HCT116 (cell line): ENCODE data around the gene PER2. TPM values are rescaled to one million over a fixed set of nuclear protein-coding genes. Genes with fewer than 3 reads are reported as not detected.

Experiments used
- ATAC-seq: fragments of 200-7000 bp; cut with Tn5 transposase; 2 replicates; pipeline ENCODE4 v1.9.1; 2020; ENCODE audit warnings: mild to moderate bottlenecking, moderate library complexity
- BruUV-seq: library from RNA; stranded (reverse); fragments of 400-500 nt; replicated peaks from 2 replicates; lab custom pipeline; 2021; lab: Mats Ljungman, UMichigan
- CTCF ChIA-PET: fragments of 300-600 bp; sonication (Branson Sonifier 250); formaldehyde crosslinking; loops from one replicate; lab custom pipeline; 2021; ENCODE audit warnings: antibody characterized with exemption; lab: Charles Lee
- POLR2A ChIA-PET: fragments of 300-600, 350-600 bp; sonication (Branson Sonifier 250); formaldehyde crosslinking; loops from one replicate; lab custom pipeline; 2021; ENCODE audit warnings: antibody characterized with exemption; lab: Charles Lee
- RAD21 ChIA-PET, 2 experiments: fragments of 300-600 bp; sonication (Branson Sonifier 250); formaldehyde crosslinking; loops; one replicate each; lab custom pipeline; 2023; ENCODE audit warnings: low total read pairs in 2 of 2; ENCODE audit not compliant: uncharacterized antibody in 2 of 2, unreplicated experiment in 2 of 2, low non-redundant PET in 1 of 2; lab: Charles Lee
- DNase-seq: peaks from one replicate; pipeline ENCODE4 v3.0.0-alpha.2; 2010; ENCODE audit warnings: low read depth, low spot score
- H2AFZ ChIP-seq: fragments of 200-600 bp; shearing (Covaris generic), sonication (generic); 2 replicates; pipeline ENCODE4 v1.6.1; 2017; ENCODE audit warnings: low read depth, mixed run types, mixed read lengths, antibody characterized with exemption, low read length; ENCODE audit not compliant: poor library complexity, severe bottlenecking
- H3K27ac ChIP-seq: 2 replicates; pipeline ENCODE4 v1.5.1; 2012; ENCODE audit warnings: low read depth, low read length
- H3K27me3 ChIP-seq: fragments of 200-600 bp; sonication (generic); 2 replicates; pipeline ENCODE4 v1.6.1; 2016; ENCODE audit warnings: mixed run types, low read length, mixed read lengths; ENCODE audit not compliant: insufficient read depth
- H3K36me3 ChIP-seq, 2 experiments: fragments of 200-500 bp in 1 of 2; fragments of 200-600 bp in 1 of 2; sonication (Bioruptor generic) in 1 of 2; sonication (generic) in 1 of 2; 2 replicates each; pipeline versions ENCODE4 v1.5.1 to v1.6.1; 2014 to 2016; ENCODE audit warnings: low read length in 2 of 2, inconsistent platforms in 1 of 2, mixed read lengths in 1 of 2, mixed run types in 1 of 2; ENCODE audit not compliant: insufficient read depth in 2 of 2, control insufficient read depth in 1 of 2
- H3K4me1 ChIP-seq, 2 experiments: fragments of 200-600 bp in 1 of 2; sonication (generic) in 1 of 2; 2 replicates each; pipeline versions ENCODE4 v1.5.1 to v1.6.1; 2012 to 2017; ENCODE audit warnings: low read length in 2 of 2, inconsistent platforms in 1 of 2, mild to moderate bottlenecking in 1 of 2, mixed read lengths in 1 of 2, mixed run types in 1 of 2, moderate library complexity in 1 of 2; ENCODE audit not compliant: insufficient read depth in 2 of 2, control insufficient read depth in 1 of 2
- H3K4me2 ChIP-seq: fragments of 200-600 bp; sonication (generic); 2 replicates; pipeline ENCODE4 v1.6.1; 2017; ENCODE audit warnings: mixed run types, low read length, mixed read lengths
- H3K4me3 ChIP-seq, 2 experiments: fragments of 200-600 bp in 1 of 2; sonication (generic) in 1 of 2; replicated peaks in 1 of 2; 2 replicates each; pipeline ENCODE4 v1.5.1; 2011 to 2016; ENCODE audit warnings: low read length in 2 of 2, control low read depth in 1 of 2, low read depth in 1 of 2, mild to moderate bottlenecking in 1 of 2, mixed read lengths in 1 of 2, mixed run types in 1 of 2
- H3K79me2 ChIP-seq: fragments of 200-600 bp; sonication (generic); 2 replicates; pipeline ENCODE4 v1.6.1; 2017; ENCODE audit warnings: mild to moderate bottlenecking, mixed run types, low read length, moderate library complexity, mixed read lengths; ENCODE audit not compliant: insufficient read depth
- H3K9ac ChIP-seq: fragments of 200-600 bp; sonication (generic); 2 replicates; pipeline ENCODE4 v1.6.1; 2016; ENCODE audit warnings: low read length, mixed read lengths
- H3K9me2 ChIP-seq: fragments of 200-600 bp; sonication (generic), shearing (Covaris generic); 2 replicates; pipeline ENCODE4 v1.6.1; 2017; ENCODE audit warnings: mixed run types, mild to moderate bottlenecking, moderate library complexity; ENCODE audit not compliant: insufficient read depth
- H3K9me3 ChIP-seq, 2 experiments: fragments of 200-500 bp in 1 of 2; fragments of 200-600 bp in 1 of 2; sonication (Bioruptor generic) in 1 of 2; sonication (generic) in 1 of 2; 2 replicates each; pipeline ENCODE4 v1.6.1; 2014 to 2017; ENCODE audit warnings: low read length in 2 of 2, mixed read lengths in 2 of 2, inconsistent platforms in 1 of 2, low read depth in 1 of 2, mild to moderate bottlenecking in 1 of 2, mixed run types in 1 of 2, moderate library complexity in 1 of 2; ENCODE audit not compliant: control insufficient read depth in 1 of 2, insufficient read depth in 1 of 2
- H4K20me1 ChIP-seq: fragments of 200-600 bp; sonication (generic), shearing (Covaris generic); 2 replicates; pipeline ENCODE4 v1.6.1; 2017; ENCODE audit warnings: mixed run types, mild to moderate bottlenecking, moderate library complexity; ENCODE audit not compliant: insufficient read depth
- ELF1 ChIP-seq: IDR thresholded peaks from 2 replicates; pipeline ENCODE4 v1.6.1; 2012; ENCODE audit warnings: low read depth, borderline replicate concordance
- EZH2 ChIP-seq: fragments of 200-600 bp; sonication (generic); IDR thresholded peaks from 2 replicates; pipeline ENCODE4 v1.6.1; 2017; ENCODE audit warnings: antibody characterized with exemption, mixed run types
- EZH2phosphoT487 ChIP-seq: fragments of 200-600 bp; IDR thresholded peaks from 2 replicates; pipeline ENCODE4 v1.6.1; 2018; ENCODE audit warnings: antibody characterized with exemption, borderline replicate concordance
- FOSL1 ChIP-seq: IDR thresholded peaks from 2 replicates; pipeline ENCODE4 v1.6.1; 2012; ENCODE audit warnings: low read depth
- JUND ChIP-seq: IDR thresholded peaks from 2 replicates; pipeline ENCODE4 v1.6.1; 2012
- POLR2A ChIP-seq: IDR thresholded peaks from 2 replicates; pipeline ENCODE4 v1.7.0; 2011; ENCODE audit warnings: borderline replicate concordance; ENCODE audit not compliant: insufficient read depth, insufficient read length; ENCODE audit errors: extremely low read depth
- POLR2AphosphoS5 ChIP-seq: IDR thresholded peaks from 2 replicates; pipeline ENCODE4 v1.6.1; 2011; ENCODE audit warnings: mild to moderate bottlenecking, low read depth, low read length, moderate library complexity
- RAD21 ChIP-seq: IDR thresholded peaks from 2 replicates; pipeline ENCODE4 v1.6.1; 2012; ENCODE audit warnings: low read depth, mild to moderate bottlenecking
- REST ChIP-seq: IDR thresholded peaks from 2 replicates; pipeline ENCODE4 v1.6.1; 2012; ENCODE audit warnings: low read depth
- SP1 ChIP-seq: IDR thresholded peaks from 2 replicates; pipeline ENCODE4 v1.6.1; 2012; ENCODE audit warnings: low read depth
- SRF ChIP-seq: IDR thresholded peaks from 2 replicates; pipeline ENCODE4 v1.6.1; 2012; ENCODE audit warnings: low read depth
- TCF7L2 ChIP-seq: IDR thresholded peaks from 2 replicates; pipeline ENCODE4 v1.7.0; 2011; ENCODE audit warnings: borderline replicate concordance, inconsistent platforms; ENCODE audit not compliant: insufficient read depth, insufficient read length; ENCODE audit errors: extremely low read depth
- ZBTB33 ChIP-seq: IDR thresholded peaks from 2 replicates; pipeline ENCODE4 v1.6.1; 2011; ENCODE audit warnings: mild to moderate bottlenecking, low read length, moderate library complexity; ENCODE audit not compliant: insufficient replicate concordance; ENCODE audit errors: extremely low read depth
- intact Hi-C: fragments of 100-400 bp; cut with micrococcal nuclease; formaldehyde crosslinking; loops from 2 replicates; pipeline ENCODE4 v1.10.0; 2022
- total RNA-seq: library from RNA; stranded (reverse); gene quantifications from one replicate; pipeline ENCODE4 v1.2.1, GENCODE V29; 2021; ENCODE audit not compliant: unreplicated experiment

PER2 gene
- total RNA-seq, 1 experiment from 2014 or later: 18.7 TPM

- RAD21 ChIA-PET: no interaction called here
- H3K9me3 ChIP-seq: no peaks in the 10 kb centered on the region
- CTCF ChIA-PET: no interaction called here
- H3K4me1 ChIP-seq: no peaks in the 10 kb centered on the region
- TF ChIP-seq FOSL1 (no peak), RAD21 (no peak), POLR2A (no peak), EZH2phosphoT487 (no peak), TCF7L2 (no peak), REST (no peak), EZH2 (no peak), POLR2AphosphoS5 (no peak), JUND (no peak), ZBTB33 (no peak), SRF (no peak), ELF1 (no peak), SP1 (no peak)
- POLR2A ChIA-PET: no interaction called here
- no peak overlapping the region for H3K4me3 ChIP-seq
- no peak overlapping the region for H3K4me2 ChIP-seq
- ATAC-seq (no peak), DNase-seq (no peak)
- no peaks in the 10 kb centered on the region for H4K20me1 ChIP-seq
- H3K9ac ChIP-seq: no peak overlapping the region
- peaks cover 4% of the 10 kb centered on the region; the same call in 1 of the 2 replicates for H3K79me2 ChIP-seq
- H2AFZ ChIP-seq: no peak overlapping the region
- H3K27me3 ChIP-seq: no peaks in the 10 kb centered on the region
- H3K9me2 ChIP-seq: no peaks in the 10 kb centered on the region
- peaks cover 0 to 4% of the 10 kb centered on the region in 2 experiments; a peak in 1 of 4 replicates for H3K36me3 ChIP-seq
- no TSS peak for BruUV-seq
- intact Hi-C loops: loop anchor here (10.0 kb wide), 1 partner anchor 82 kb away; no protein-coding TSS in a partner anchor
- no peak overlapping the region for H3K27ac ChIP-seq
Measured at GRCh38 chr2:238336793-238337444, 48.5 kb upstream of the PER2 start.
